Fibroblast of skin of scalp (primary cell): Measurements from ENCODE around the gene GABARAPL2.
A peak's percentile ranks its signal among the peaks of the same experiment; 100 is the strongest.
"Not testable (repeated sequence)": the region's sequence is repeated elsewhere in the genome, so short reads cannot be mapped to it uniquely, and the experiment has no call there.

Experiments used
- DNase-seq: peaks from one replicate; pipeline ENCODE4 v3.0.0-alpha.2; 2013

GABARAPL2 gene

GRCh38 chr16:75591927-75592326, 25.7 kb downstream of the GABARAPL2 start:
- not testable (repeated sequence) for DNase-seq

- DNase-seq = no peak
Observed at GRCh38 chr16:75593308-75593707, 27.1 kb downstream of the GABARAPL2 start.

- DNase-seq = peak; percentile 42
Observed at GRCh38 chr16:75593825-75594820, 27.9 kb downstream of the GABARAPL2 start.

- DNase-seq = no peak
Observed at GRCh38 chr16:75599452-75600277, 33.5 kb downstream of the GABARAPL2 start.

GRCh38 chr16:75603241-75603640, 37.1 kb downstream of the GABARAPL2 start:
- no peak for DNase-seq

- DNase-seq = no peak
Observed at GRCh38 chr16:75606507-75606906, 40.3 kb downstream of the GABARAPL2 start.

- peak; percentile 46 for DNase-seq
Observed at GRCh38 chr16:75614066-75614897, 48.1 kb downstream of the GABARAPL2 start.

- no peak for DNase-seq
Observed at GRCh38 chr16:75615619-75616018, 49.4 kb downstream of the GABARAPL2 start.

- no peak for DNase-seq
Observed at GRCh38 chr16:75616521-75617010, 50.4 kb downstream of the GABARAPL2 start.

GRCh38 chr16:75617121-75617520, 50.9 kb downstream of the GABARAPL2 start:
- DNase-seq = no peak

GRCh38 chr16:75618780-75619179, 52.6 kb downstream of the GABARAPL2 start:
- DNase-seq = no peak

- no peak for DNase-seq
Observed at GRCh38 chr16:75620326-75621169, 54.4 kb downstream of the GABARAPL2 start.

GRCh38 chr16:75621170-75621477, 54.9 kb downstream of the GABARAPL2 start:
- DNase-seq = peak; percentile 26

GRCh38 chr16:75622761-75623605, 56.8 kb downstream of the GABARAPL2 start, which contains the start of gene ADAT1:
Gene ADAT1 (minus strand): TSS chr16:75623281. CDS start chr16:75620799, 2,482 bp downstream.
- peak; percentile 98 for DNase-seq

- DNase-seq = no peak
Observed at GRCh38 chr16:75624921-75625334, 58.7 kb downstream of the GABARAPL2 start.

GRCh38 chr16:75626806-75627205, 60.6 kb downstream of the GABARAPL2 start:
- DNase-seq = no peak
